ENCODE results near the gene THSD7B.

Gene THSD7B

DNA sequence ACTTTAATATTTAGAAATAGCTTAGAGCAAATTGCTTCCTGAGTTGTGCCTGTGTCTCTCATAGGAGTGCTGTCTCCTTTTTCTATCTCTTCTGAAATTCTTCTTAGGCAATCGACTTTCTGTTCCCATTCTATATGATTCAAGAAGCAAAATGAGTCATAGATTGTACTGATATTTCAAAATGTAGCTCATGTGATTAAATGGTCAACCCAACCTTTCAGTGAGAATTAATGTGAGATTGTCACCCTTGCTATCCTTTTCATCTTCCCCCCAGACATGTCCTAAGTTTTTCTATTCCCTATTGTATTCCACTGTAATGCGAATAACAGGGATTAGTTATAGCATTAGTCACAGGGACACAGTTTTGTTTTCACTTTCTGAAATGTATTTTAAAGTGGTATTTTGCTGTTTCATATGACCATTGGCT is 413.6 kb downstream of the THSD7B start:
- TF ChIP-seq, protein P1, sequence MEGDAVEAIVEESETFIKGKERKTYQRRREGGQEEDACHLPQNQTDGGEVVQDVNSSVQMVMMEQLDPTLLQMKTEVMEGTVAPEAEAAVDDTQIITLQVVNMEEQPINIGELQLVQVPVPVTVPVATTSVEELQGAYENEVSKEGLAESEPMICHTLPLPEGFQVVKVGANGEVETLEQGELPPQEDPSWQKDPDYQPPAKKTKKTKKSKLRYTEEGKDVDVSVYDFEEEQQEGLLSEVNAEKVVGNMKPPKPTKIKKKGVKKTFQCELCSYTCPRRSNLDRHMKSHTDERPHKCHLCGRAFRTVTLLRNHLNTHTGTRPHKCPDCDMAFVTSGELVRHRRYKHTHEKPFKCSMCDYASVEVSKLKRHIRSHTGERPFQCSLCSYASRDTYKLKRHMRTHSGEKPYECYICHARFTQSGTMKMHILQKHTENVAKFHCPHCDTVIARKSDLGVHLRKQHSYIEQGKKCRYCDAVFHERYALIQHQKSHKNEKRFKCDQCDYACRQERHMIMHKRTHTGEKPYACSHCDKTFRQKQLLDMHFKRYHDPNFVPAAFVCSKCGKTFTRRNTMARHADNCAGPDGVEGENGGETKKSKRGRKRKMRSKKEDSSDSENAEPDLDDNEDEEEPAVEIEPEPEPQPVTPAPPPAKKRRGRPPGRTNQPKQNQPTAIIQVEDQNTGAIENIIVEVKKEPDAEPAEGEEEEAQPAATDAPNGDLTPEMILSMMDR (IDR thresholded peaks at IDR 0.05; ENCODE audit: extremely low read depth, missing control alignments): no peak
- DNase-seq (ENCODE audit: low spot score): no peak

DNA sequence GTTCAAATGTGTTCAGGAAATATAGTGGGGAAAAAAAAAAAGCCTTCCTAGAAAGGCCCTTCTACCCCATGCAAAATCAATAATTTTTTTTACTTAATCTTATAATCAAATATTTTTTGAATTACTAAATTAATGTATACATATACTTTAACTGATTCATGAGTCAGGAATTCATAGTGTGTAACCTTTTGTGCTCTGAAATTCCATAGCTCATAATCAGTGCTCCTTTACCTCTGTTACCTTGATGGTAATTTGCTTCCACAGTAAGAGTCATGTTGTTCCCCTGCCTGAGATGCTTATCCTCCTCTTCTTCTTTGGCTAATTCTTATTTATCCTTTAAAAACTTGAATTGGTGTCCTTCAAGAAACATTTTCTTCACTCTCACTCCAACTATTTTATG is 414.2 kb downstream of the THSD7B start:
- TF ChIP-seq, protein P1 (IDR thresholded peaks at IDR 0.05; ENCODE audit: extremely low read depth, missing control alignments): no peak
- DNase-seq (ENCODE audit: low spot score): no peak

DNA sequence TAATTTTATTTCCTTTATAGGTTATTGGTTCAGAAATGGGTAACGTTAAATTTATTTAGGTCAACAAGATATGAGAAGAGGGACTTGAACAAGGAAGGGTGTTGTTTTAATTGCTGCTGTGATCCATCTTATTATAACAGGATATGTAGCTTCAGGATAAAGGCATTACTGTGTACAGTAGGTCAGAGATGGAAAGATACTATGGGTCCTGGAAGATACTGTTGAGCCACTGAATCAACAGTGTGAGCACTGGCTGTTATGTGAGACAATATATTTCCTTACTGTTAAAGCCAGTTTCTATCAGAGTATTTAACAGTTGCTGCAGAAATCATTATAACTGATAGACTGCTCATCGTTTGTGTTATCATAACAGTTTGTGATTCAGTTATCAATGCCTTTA is 414.7 kb downstream of the THSD7B start:
- no peak for DNase-seq (ENCODE audit: low spot score)
- TF ChIP-seq, protein P1 (IDR thresholded peaks at IDR 0.05; ENCODE audit: extremely low read depth, missing control alignments): no peak

DNA sequence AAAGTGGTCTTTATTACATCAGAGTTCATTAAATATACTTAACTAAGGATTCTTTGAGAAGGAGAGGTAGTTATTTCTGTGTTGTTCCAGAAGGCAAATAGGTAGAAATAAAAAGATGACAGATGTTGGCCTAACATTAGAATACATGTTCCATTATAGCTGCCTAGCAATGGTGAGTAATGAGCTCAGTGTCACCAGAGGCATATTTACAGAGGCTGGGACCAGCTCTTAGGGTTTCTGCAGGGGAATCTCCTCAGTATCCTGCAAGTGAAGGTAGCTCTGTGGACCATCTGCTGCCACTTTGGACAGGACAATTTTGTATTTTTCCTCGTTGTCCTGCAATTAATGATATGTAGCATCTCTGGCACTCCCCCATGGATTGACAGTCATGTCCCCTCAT is 416.0 kb downstream of the THSD7B start:
- TF ChIP-seq, protein P1 (IDR thresholded peaks at IDR 0.05; ENCODE audit: extremely low read depth, missing control alignments): no peak
- no peak for DNase-seq (ENCODE audit: low spot score)

DNA sequence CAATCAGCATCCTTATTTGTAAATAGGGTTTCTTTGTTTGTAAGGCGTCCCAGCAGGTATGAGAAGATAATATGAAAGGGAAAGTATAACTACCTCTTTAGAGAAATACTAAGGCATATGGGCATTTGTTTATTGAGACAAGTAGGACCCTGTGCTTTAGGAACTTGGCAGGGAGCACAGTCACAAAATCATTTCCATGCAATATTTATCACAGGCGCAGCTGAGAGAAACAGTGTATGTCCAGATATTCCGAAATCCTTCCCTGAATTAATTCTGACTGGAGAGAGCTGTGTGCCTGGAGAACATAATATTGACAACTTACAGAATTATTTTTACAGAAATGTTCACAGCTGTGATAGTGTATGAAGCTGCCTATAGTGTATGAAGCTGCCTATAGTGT is 416.7 kb downstream of the THSD7B start:
- DNase-seq (ENCODE audit: low spot score): no peak

DNA sequence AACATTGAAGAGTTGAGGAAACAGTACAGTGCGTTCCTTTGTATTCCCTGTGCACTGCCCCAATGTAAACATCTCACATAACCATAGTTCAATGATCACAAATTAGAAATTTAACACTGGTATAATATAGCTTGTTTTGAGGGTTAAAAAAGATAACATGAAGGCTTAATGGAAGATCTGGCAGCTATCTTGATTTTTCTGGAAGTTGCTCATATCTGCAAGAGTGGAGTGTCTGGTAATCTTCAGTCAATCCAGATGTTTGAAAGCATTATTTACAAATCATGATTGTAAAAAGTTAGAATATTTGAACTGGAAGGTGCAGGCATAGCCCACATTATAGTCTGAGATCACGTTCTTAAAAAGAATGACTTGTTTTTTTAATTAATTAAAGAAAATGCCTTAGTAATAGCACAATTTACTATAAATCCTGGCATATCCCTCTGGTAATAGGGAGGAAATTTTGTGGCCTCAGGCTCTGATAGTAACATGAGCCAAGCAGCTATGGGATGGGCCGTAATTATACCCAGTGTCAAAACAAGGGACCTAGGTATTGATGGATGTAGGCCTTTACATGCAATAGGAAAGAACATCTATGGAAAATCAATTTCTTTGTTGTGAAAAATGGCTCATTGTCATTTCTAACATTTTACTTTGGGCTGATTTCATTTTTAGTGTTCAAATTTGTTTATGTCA is 418.0 kb downstream of the THSD7B start:
- no peak for DNase-seq (ENCODE audit: low spot score)
- TF ChIP-seq, protein P1 (IDR thresholded peaks at IDR 0.05; ENCODE audit: extremely low read depth, missing control alignments): no peak

More for the DNA sequence above, 416.7 kb downstream of the THSD7B start:
- TF ChIP-seq, protein P1 (IDR thresholded peaks at IDR 0.05; ENCODE audit: extremely low read depth, missing control alignments): no peak

DNA sequence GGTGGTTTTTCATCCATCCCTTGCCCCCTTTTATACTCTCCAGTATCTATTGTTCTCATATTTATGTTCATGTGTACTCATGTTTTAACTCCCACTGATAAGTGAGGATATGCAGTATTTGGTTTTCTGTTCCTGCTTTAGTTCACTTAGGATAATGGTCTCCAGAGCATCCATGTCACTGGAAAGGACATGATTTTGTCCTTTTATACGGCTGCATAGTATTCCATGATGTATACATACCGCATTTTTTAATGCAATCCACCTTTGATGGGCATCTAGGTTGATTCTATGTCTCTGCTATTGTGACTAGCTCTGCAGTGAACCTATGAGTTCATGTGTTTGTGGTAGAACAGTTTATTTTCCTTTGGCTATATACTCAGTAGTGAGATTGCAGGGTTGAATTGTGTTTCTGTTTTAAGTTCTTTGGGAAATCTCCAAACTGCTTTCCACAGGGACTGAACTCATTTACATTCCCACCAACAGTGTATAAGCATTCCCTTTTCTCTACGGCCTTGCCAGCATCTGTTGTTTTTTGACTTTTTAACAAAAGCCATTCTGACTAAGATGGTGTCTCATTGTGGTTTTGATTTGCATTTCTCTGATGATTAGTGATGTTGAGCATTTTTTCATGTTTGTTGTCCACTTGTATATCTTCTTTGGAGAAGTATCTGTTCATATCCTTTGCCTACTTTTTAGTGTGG is 420.2 kb downstream of the THSD7B start:
- DNase-seq (ENCODE audit: low spot score): no peak

More for the DNA sequence above, 420.2 kb downstream of the THSD7B start:
- TF ChIP-seq, protein P1 (IDR thresholded peaks at IDR 0.05; ENCODE audit: extremely low read depth, missing control alignments): no peak

Data from GM20000 (cell line).